GM19395 (cell line): ENCODE measurements around the gene NME7.
A peak's percentile ranks its signal among the peaks of the same experiment; 100 is the strongest.
"Not testable (repeated sequence)": the region's sequence is repeated elsewhere in the genome, so short reads cannot be mapped to it uniquely, and the experiment has no call there.

Experiments used
- ATAC-seq: cut with Tn5 transposase; IDR thresholded peaks from one replicate; pipeline ENCODE4 v1.9.1; 2021; ENCODE audit warnings: mild to moderate bottlenecking, moderate library complexity; ENCODE audit not compliant: unreplicated experiment

NME7 gene

GRCh38 chr1:169367686-169368405 is at the start of gene NME7, which contains the start of gene BLZF1:
Gene NME7, minus strand, starts transcription at chr1:169367797. Its CDS starts 87 bp downstream, at chr1:169367710.
Gene BLZF1, plus strand, starts transcription at chr1:169368195. Its CDS starts 1,328 bp downstream, at chr1:169369523.
- ATAC-seq = peak; percentile 99

GRCh38 chr1:169414952-169415351 is 47.4 kb upstream of the NME7 start:
- ATAC-seq = no peak

GRCh38 chr1:169408340-169408739 is 40.7 kb upstream of the NME7 start:
- not testable (repeated sequence) for ATAC-seq

- ATAC-seq = not testable (repeated sequence)
These were observed 35.0 kb upstream of the NME7 start for GRCh38 chr1:169402578-169402977.

GRCh38 chr1:169395955-169396354 is 28.4 kb upstream of the NME7 start:
- no peak for ATAC-seq

GRCh38 chr1:169392406-169392805 is 24.8 kb upstream of the NME7 start:
- ATAC-seq = no peak

GRCh38 chr1:169390303-169390702 is 22.7 kb upstream of the NME7 start:
- ATAC-seq = peak; percentile 93

GRCh38 chr1:169387399-169387798 is 19.8 kb upstream of the NME7 start:
- no peak for ATAC-seq

- ATAC-seq = no peak
These were observed 15.9 kb upstream of the NME7 start for GRCh38 chr1:169383449-169383848.

GRCh38 chr1:169381162-169381561 is 13.6 kb upstream of the NME7 start:
- no peak for ATAC-seq

- ATAC-seq = no peak
These were observed 3.8 kb upstream of the NME7 start for GRCh38 chr1:169371404-169371803.

GRCh38 chr1:169368406-169368769 is 791 bp upstream of the NME7 start:
- no peak for ATAC-seq

GRCh38 chr1:169367096-169367685 is 406 bp downstream of the NME7 start:
- no peak for ATAC-seq

- no peak for ATAC-seq
These were observed 2.6 kb downstream of the NME7 start for GRCh38 chr1:169364948-169365347.

GRCh38 chr1:169363046-169363730 is 4.4 kb downstream of the NME7 start:
- peak; percentile 37 for ATAC-seq

- no peak for ATAC-seq
These were observed 6.3 kb downstream of the NME7 start for GRCh38 chr1:169361281-169361680.

- no peak for ATAC-seq
These were observed 7.2 kb downstream of the NME7 start for GRCh38 chr1:169360415-169360814.

GRCh38 chr1:169348383-169349036 is 19.1 kb downstream of the NME7 start:
- ATAC-seq = no peak

GRCh38 chr1:169347688-169348382 is 19.8 kb downstream of the NME7 start:
- no peak for ATAC-seq

GRCh38 chr1:169346036-169346589 is 21.5 kb downstream of the NME7 start:
- ATAC-seq = no peak

GRCh38 chr1:169345511-169345910 is 22.1 kb downstream of the NME7 start:
- no peak for ATAC-seq
